BE2C (cell line): ENCODE results near the gene AQP6.

Experiments used
- DNase-seq: peaks from one replicate; pipeline ENCODE4 v3.0.0-alpha.2; 2020
- H3K27me3 ChIP-seq: fragments of 250-450 bp; sonication (Bioruptor Pico); 2 replicates; pipeline ENCODE4 v1.5.1; 2020; ENCODE audit warnings: mild to moderate bottlenecking
- H3K36me3 ChIP-seq: fragments of 250-450 bp; sonication (Bioruptor Pico); 2 replicates; pipeline ENCODE4 v1.5.1; 2020; ENCODE audit warnings: mild to moderate bottlenecking
- H3K4me1 ChIP-seq: fragments of 250-450 bp; sonication (Bioruptor Pico); 2 replicates; pipeline ENCODE4 v1.5.1; 2020
- H3K4me3 ChIP-seq: 2 replicates; pipeline ENCODE4 v1.5.1; 2011; ENCODE audit warnings: low read depth, low read length
- H3K9me3 ChIP-seq: fragments of 250-450 bp; sonication (Bioruptor Pico); 2 replicates; pipeline ENCODE4 v1.5.1; 2020
- TF ChIP-seq, protein P1 (sequence below): IDR thresholded peaks from 2 replicates; pipeline ENCODE4 v1.5.1; 2012; ENCODE audit warnings: mild to moderate bottlenecking, low read depth, low read length

Gene AQP6

DNA sequence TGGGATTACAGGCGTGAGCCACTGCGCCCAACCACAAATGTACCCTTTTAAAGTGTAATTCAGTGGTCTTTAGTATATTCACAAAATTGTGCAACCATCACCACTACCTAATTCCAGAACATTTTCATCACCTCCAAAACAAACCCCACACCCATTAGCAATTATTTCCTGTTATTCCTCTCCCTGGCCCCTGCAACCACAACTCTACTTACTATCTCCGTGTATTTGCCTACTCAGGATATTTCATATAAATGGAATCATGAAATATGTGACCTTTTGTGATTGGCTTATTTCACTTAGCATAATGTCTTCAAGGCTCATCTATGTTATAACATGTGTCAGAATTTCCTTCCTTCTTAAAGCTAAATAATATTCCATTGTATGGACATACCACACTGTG lies 38.2 kb upstream of the AQP6 start:
- DNase-seq = no peak
- TF ChIP-seq, protein P1, sequence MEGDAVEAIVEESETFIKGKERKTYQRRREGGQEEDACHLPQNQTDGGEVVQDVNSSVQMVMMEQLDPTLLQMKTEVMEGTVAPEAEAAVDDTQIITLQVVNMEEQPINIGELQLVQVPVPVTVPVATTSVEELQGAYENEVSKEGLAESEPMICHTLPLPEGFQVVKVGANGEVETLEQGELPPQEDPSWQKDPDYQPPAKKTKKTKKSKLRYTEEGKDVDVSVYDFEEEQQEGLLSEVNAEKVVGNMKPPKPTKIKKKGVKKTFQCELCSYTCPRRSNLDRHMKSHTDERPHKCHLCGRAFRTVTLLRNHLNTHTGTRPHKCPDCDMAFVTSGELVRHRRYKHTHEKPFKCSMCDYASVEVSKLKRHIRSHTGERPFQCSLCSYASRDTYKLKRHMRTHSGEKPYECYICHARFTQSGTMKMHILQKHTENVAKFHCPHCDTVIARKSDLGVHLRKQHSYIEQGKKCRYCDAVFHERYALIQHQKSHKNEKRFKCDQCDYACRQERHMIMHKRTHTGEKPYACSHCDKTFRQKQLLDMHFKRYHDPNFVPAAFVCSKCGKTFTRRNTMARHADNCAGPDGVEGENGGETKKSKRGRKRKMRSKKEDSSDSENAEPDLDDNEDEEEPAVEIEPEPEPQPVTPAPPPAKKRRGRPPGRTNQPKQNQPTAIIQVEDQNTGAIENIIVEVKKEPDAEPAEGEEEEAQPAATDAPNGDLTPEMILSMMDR = no peak
- no peak overlapping the region for H3K4me3 ChIP-seq

DNA sequence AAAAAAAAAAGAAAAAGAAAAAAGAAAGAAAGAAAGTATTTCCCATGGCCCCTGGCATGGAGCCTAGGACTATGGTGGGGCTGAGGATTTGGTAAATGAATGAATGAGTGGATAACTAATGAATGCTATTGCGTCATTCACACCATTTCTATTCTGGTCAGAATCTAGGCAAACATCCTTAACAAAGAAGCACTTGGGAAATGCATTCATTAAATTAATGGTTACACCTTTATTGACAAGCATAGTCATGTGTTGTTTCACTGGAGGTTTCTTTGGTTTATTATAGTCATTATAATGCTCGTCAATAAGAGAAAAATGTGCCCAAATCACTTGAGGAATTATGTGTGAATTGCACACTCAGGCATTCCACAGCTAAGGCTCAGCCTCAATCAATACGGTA lies 35.8 kb upstream of the AQP6 start:
- no peak for DNase-seq
- no peaks in the 10 kb centered on the region for H3K9me3 ChIP-seq
- no peaks in the 10 kb centered on the region for H3K27me3 ChIP-seq
- TF ChIP-seq, protein P1 = no peak
- H3K4me3 ChIP-seq = no peak overlapping the region
- no peaks in the 10 kb centered on the region for H3K36me3 ChIP-seq
- peaks cover 11% of the 10 kb centered on the region for H3K4me1 ChIP-seq

More for the DNA sequence above, 38.2 kb upstream of the AQP6 start:
- Histone ChIP-seq H3K4me1 (peaks cover 11% of the 10 kb centered on the region), H3K36me3 (no peaks in the 10 kb centered on the region; the same call in 1 of the 2 replicates), H3K9me3 (no peaks in the 10 kb centered on the region), H3K27me3 (no peaks in the 10 kb centered on the region)

DNA sequence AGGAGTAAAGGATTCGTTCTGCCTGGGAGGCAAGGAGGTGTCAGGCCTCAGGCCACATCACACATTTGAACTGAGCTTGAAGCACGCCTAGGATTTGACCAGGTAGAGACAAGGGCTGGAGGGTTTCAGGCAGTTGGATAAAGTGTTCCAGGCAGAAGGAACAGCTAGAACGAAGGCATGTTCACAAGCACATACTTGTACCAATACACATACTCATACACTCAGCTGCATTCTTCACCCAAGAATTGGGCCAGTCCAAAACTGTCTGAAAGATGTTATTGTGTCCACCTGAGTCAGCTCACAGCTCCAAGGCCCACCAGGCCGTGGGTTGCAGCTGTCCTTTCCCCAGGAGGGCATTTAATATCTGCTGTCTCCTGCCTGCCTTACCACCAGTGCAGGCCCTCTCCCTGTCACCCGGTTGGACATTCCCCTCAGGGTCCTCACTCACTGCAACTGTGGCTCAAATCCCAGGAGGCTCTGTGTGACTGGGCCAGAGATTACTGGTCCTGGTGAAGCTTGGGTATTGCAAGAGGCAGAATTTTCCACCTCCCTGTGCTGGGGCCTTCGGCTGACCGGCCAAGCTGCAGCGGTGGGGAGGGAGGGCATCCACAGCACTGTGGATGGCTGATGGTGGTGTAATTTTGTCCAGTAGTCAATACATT lies 35.0 kb upstream of the AQP6 start:
- Histone ChIP-seq H3K4me1 (peaks cover 14% of the 10 kb centered on the region), H3K9me3 (no peaks in the 10 kb centered on the region), H3K36me3 (no peaks in the 10 kb centered on the region), H3K4me3 (no peak overlapping the region), H3K27me3 (no peaks in the 10 kb centered on the region)
- TF ChIP-seq, protein P1 = no peak
- peak; percentile 75 for DNase-seq

DNA sequence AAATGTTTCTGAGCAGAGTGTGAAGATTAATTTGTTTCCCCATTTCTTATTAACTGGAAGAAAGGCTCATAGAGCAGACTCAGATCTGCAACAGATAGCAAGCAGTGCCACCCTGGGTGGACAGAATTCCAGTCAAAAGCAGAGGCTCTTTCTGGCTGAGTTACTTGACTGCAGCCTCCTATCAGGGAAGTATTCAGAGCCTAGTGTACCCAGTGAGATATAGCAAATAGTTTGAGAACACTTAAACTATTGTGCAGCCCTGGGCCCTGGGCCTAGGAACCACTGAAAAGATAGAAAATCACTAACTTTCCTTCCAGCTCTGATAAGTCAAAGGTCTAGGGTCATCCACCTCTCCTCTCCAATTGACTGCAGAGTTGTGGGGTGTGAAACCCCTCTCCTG lies 33.4 kb upstream of the AQP6 start:
- TF ChIP-seq, protein P1 = no peak
- H3K9me3 ChIP-seq = no peaks in the 10 kb centered on the region
- no peak for DNase-seq

DNA sequence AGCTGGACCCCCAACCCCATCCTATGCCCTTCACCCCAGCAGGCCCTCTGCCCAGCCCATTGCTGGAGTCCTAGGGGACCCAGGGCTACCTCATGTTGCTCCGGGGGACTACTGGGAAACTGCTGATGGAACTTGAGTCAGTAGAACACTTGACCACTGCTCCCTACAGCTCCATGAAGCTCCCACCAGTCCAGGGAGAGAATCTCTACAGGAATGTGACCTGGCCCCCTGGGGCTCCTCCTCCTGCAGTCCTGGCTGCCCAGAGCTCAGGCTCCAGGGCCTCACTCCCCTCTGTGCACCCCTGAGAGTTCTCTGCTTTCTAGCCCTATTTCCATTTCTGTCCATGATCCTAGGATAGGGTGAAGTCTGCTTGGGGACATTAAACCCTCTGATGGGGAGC lies 33.0 kb upstream of the AQP6 start:
- Histone ChIP-seq H3K9me3 (no peaks in the 10 kb centered on the region), H3K4me3 (no peak overlapping the region), H3K36me3 (no peaks in the 10 kb centered on the region), H3K27me3 (no peaks in the 10 kb centered on the region), H3K4me1 (peaks cover 31% of the 10 kb centered on the region)
- no peak for DNase-seq
- TF ChIP-seq, protein P1 = no peak

More for the DNA sequence above, 33.4 kb upstream of the AQP6 start:
- H3K27me3 ChIP-seq = no peaks in the 10 kb centered on the region
- H3K4me3 ChIP-seq = no peak overlapping the region
- H3K4me1 ChIP-seq = peaks cover 27% of the 10 kb centered on the region
- no peaks in the 10 kb centered on the region for H3K36me3 ChIP-seq
